Fibroblast of lung (primary cell): ENCODE results near the gene SPINK6. TPM values are rescaled to one million over a fixed set of nuclear protein-coding genes. Genes with fewer than 3 reads are reported as not detected.

Source experiments
- DNase-seq, 2 donors: peaks; one replicate each; pipeline versions ENCODE4 v3.0.0 to v3.0.0-alpha.2; 2010; ENCODE audit warnings: low read depth in 2 of 2
- H2AFZ ChIP-seq: 2 replicates; pipeline ENCODE4 v1.5.1; 2012; ENCODE audit warnings: low read length, control low read depth, inconsistent platforms
- H3K27ac ChIP-seq: 2 replicates; pipeline ENCODE4 v1.5.1; 2011; ENCODE audit warnings: low read length, control low read depth; ENCODE audit not compliant: insufficient read depth
- H3K27me3 ChIP-seq: 2 replicates; pipeline ENCODE4 v1.5.1; 2011; ENCODE audit warnings: mild to moderate bottlenecking, low read length; ENCODE audit not compliant: control insufficient read depth, insufficient read depth
- H3K36me3 ChIP-seq: 2 replicates; pipeline ENCODE4 v1.5.1; 2011; ENCODE audit warnings: low read length; ENCODE audit not compliant: control insufficient read depth, insufficient read depth
- H3K4me1 ChIP-seq: 2 replicates; pipeline ENCODE4 v1.5.1; 2011; ENCODE audit warnings: low read length; ENCODE audit not compliant: control insufficient read depth, insufficient read depth; ENCODE audit errors: extremely low read depth
- H3K4me2 ChIP-seq: 2 replicates; pipeline ENCODE4 v1.5.1; 2011; ENCODE audit warnings: low read length, control low read depth; ENCODE audit not compliant: insufficient read depth; ENCODE audit errors: extremely low read depth
- H3K4me3 ChIP-seq, 4 experiments: fragments of 200-600 bp in 1 of 4; sonication (generic) in 1 of 4; replicated peaks in 1 of 4; 2 replicates each; pipeline ENCODE4 v1.5.1; 2011 to 2016; ENCODE audit warnings: low read length in 4 of 4, low read depth in 3 of 4, mild to moderate bottlenecking in 3 of 4, control low read depth in 2 of 4, inconsistent platforms in 1 of 4, mixed read lengths in 1 of 4; ENCODE audit not compliant: insufficient read depth in 1 of 4; ENCODE audit errors: control extremely low read depth in 1 of 4
- H3K79me2 ChIP-seq: 2 replicates; pipeline ENCODE4 v1.5.1; 2012; ENCODE audit warnings: mild to moderate bottlenecking, low read length, inconsistent platforms; ENCODE audit not compliant: control insufficient read depth, insufficient read depth
- H3K9ac ChIP-seq: 2 replicates; pipeline ENCODE4 v1.5.1; 2011; ENCODE audit warnings: mild to moderate bottlenecking, low read length, control low read depth; ENCODE audit not compliant: insufficient read depth
- H3K9me3 ChIP-seq: 2 replicates; pipeline ENCODE4 v1.5.1; 2012; ENCODE audit warnings: low read depth, low read length; ENCODE audit not compliant: control insufficient read depth, insufficient read depth
- H4K20me1 ChIP-seq: 2 replicates; pipeline ENCODE4 v1.5.1; 2011; ENCODE audit warnings: low read length; ENCODE audit not compliant: control insufficient read depth, insufficient read depth; ENCODE audit errors: extremely low read depth
- CTCF ChIP-seq, 2 donors: IDR thresholded peaks in 1 of 2; conservative IDR thresholded peaks in 1 of 2; 1 replicate in 1 of 2; 2 replicates in 1 of 2; pipeline ENCODE4 v1.5.1; 2011 to 2012; ENCODE audit warnings: low read length in 2 of 2, control low read depth in 1 of 2, inconsistent platforms in 1 of 2, low read depth in 1 of 2, mild to moderate bottlenecking in 1 of 2
- EZH2 ChIP-seq: IDR thresholded peaks from 2 replicates; pipeline ENCODE4 v1.5.1; 2012; ENCODE audit warnings: low read length, control low read depth, mild to moderate bottlenecking; ENCODE audit errors: missing control alignments
- polyA plus RNA-seq, 2 donors: library from polyadenylated mRNA; depleted of rRNA in 1 of 2; stranded (reverse) in 1 of 2; unstranded in 1 of 2; fragments of >200 nt; gene quantifications; 2 replicates each; pipeline ENCODE4 v1.2.1, GENCODE V29; 2011 to 2012; ENCODE audit warnings: missing spikeins in 1 of 2
- total RNA-seq: library from RNA; depleted of rRNA; stranded (reverse); fragments of >200 nt; gene quantifications from 2 replicates; pipeline ENCODE4 v1.2.1, GENCODE V29; 2014

SPINK6 gene
- total and polyA plus RNA-seq, 2 donors (not counting 1 experiment from before 2014, with no cell fraction given): not detected

GRCh38 chr5:148209151-148209770 lies 6.4 kb downstream of the SPINK6 start:
- Histone ChIP-seq H3K4me1 (no peaks in the 10 kb centered on the region), H3K36me3 (no peaks in the 10 kb centered on the region), H3K4me3 (no peak overlapping the region), H3K9ac (no peak overlapping the region), H3K4me2 (no peak overlapping the region), H3K9me3 (no peaks in the 10 kb centered on the region), H2AFZ (no peak overlapping the region), H3K27ac (no peak overlapping the region), H3K79me2 (no peaks in the 10 kb centered on the region), H3K27me3 (no peaks in the 10 kb centered on the region), H4K20me1 (no peaks in the 10 kb centered on the region)
- TF ChIP-seq EZH2 (no peak), CTCF (conservative IDR thresholded peaks at IDR 0.05 in 1 of 2, IDR thresholded peaks at IDR 0.05 in 1 of 2; ENCODE audit: low read depth in 1 of 2, low read length in 2 of 2) (no peak)
- no peak for DNase-seq

GRCh38 chr5:148214665-148215185 lies 11.9 kb downstream of the SPINK6 start:
- Histone ChIP-seq H3K4me1 (no peaks in the 10 kb centered on the region), H3K27ac (no peak overlapping the region), H3K36me3 (no peaks in the 10 kb centered on the region), H4K20me1 (no peaks in the 10 kb centered on the region), H3K4me2 (no peak overlapping the region), H3K4me3 (no peak overlapping the region), H3K27me3 (no peaks in the 10 kb centered on the region), H3K79me2 (no peaks in the 10 kb centered on the region), H3K9me3 (no peaks in the 10 kb centered on the region), H2AFZ (no peak overlapping the region), H3K9ac (no peak overlapping the region)
- DNase-seq: no peak
- no peak for TF ChIP-seq EZH2
- TF ChIP-seq CTCF (conservative IDR thresholded peaks at IDR 0.05 in 1 of 2, IDR thresholded peaks at IDR 0.05 in 1 of 2; ENCODE audit: low read depth in 1 of 2, low read length in 2 of 2): no peak

GRCh38 chr5:148221508-148221907 lies 18.7 kb downstream of the SPINK6 start:
- H3K4me2 ChIP-seq: no peak overlapping the region

More at GRCh38 chr5:148221508-148221907, 18.7 kb downstream of the SPINK6 start:
- Histone ChIP-seq H3K27ac (no peak overlapping the region), H3K9ac (no peak overlapping the region), H3K4me1 (no peaks in the 10 kb centered on the region), H3K79me2 (no peaks in the 10 kb centered on the region), H2AFZ (no peak overlapping the region), H3K36me3 (no peaks in the 10 kb centered on the region), H3K4me3 (no peak overlapping the region), H4K20me1 (no peaks in the 10 kb centered on the region), H3K9me3 (no peaks in the 10 kb centered on the region), H3K27me3 (no peaks in the 10 kb centered on the region)
- TF ChIP-seq CTCF (conservative IDR thresholded peaks at IDR 0.05 in 1 of 2, IDR thresholded peaks at IDR 0.05 in 1 of 2; ENCODE audit: low read depth in 1 of 2, low read length in 2 of 2): no peak
- TF ChIP-seq EZH2: no peak
- no peak for DNase-seq
